LHCN-M2 (cell line): ENCODE data around the gene SPART. TPM values are rescaled to one million over a fixed set of nuclear protein-coding genes. Genes with fewer than 3 reads are reported as not detected.
"Not testable (repeated sequence)": the region's sequence is repeated elsewhere in the genome, so short reads cannot be mapped to it uniquely, and the experiment has no call there.

ENCODE experiments used
- DNase-seq: peaks from one replicate; pipeline ENCODE4 v3.0.0-alpha.2; 2012; ENCODE audit warnings: low read depth
- total RNA-seq: library from RNA; depleted of rRNA; stranded (reverse); fragments of >200 nt; gene quantifications from 2 replicates; pipeline ENCODE4 v1.2.3, GENCODE V29; 2014

Gene SPART
- total RNA-seq, 1 experiment from 2014 or later: 107 TPM

DNA sequence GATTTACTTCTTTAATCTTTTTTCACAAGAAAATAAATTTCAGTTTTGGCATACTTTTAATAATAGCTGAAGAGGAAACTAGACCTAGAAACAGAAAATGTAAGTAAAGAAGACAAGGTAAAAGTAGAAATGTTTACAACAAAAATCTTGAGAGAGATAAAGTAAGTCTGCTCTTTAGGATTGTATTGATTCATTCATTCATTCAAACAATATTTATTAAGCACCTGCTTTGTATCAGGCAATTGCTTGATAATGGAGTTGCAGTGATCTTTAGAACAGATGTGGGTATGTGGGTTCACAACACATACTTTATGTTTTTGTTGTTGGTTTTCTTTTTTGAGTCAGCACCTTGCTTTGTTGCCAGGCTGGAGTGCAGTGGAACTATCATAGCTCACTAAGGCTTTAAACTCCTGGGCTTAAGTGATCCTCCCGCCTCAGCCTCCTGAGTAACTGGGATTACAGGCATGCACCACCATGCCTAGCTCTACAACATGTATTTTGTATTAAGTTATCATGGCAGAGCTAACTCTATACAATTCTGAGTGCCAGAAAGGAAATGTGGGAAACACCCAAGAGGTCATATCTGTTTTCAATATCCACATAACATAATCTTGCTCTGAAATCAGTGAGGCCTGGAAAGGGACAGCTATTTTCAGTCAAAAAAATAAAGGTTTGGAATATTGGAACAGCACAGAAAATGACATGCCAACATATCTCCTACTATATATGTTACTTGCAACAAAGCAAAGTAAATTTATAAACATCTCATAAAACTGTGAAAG lies 8.8 kb upstream of the SPART start:
- no peak for DNase-seq

DNA sequence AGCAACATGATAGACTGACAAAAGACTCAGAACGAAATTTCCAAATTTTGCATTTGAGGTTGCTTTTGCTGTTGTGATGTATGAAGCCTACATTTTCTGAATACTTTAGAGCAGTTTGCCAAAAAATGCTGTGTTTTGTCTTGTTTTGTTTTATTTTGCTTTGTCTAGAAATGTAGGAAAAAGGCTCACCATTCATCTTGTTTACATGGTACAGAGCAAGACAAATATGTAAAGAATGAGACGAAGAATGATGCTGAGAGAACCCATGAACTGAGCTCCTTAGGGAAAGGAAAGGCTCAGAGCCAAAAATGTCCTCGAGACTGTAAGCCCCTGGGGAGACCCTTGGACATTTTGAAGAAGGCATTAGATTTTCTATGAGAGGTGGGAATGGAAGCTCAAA lies 6.8 kb upstream of the SPART start:
- DNase-seq: no peak

DNA sequence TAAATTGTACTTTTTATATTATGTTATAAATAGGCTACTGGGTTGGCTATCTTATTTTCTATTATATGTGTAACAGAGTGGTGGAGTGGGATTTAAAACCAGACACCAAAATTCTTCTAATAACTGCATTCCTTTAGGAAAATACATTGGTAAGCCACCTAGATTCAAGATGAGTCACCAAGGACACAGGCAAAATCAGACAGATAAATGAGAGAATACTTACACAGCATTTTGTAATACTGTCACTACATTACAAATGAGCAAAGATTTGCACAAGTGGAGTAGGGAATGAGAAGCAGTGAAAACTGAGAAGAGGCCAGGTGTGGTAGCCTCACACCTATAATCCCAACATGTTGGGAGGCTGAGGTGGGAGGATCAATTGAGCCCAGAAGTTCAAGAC lies 6.2 kb upstream of the SPART start:
- no peak for DNase-seq

DNA sequence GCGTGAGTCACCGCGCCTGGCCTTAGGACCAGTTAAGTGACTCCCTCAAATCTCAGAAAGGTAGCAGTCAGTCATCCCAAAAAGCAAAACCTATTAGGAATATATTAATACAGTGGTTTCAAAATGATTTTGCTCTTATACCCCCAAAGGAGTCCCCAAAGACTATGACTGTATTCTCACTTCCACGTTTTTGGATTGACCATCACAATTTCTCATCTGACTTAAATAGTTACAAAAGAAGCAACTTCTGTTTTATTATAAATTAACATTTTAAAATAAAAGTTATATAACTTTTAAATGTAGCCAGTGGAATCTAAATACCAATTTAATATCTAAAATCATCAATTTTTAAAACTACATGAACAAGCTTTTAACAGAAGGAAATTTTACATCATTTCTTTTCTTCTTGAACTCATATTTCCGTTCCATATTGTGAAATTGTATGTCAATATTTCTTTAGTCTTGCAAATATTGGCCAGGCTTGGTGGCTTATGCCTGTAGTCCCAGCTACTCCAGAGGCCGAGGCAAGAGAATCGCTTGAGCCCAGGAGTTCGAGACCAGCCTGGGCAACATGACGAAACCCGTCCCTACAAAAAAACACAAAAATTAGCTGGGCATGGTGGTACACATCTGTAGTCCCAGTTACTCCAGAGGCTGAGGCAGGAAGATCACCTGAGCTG lies 1.5 kb upstream of the SPART start:
- no peak for DNase-seq

- peak; percentile 82 for DNase-seq
These were observed 564 bp downstream of the SPART start for GRCh38 chr13:36345438-36346221.

DNA sequence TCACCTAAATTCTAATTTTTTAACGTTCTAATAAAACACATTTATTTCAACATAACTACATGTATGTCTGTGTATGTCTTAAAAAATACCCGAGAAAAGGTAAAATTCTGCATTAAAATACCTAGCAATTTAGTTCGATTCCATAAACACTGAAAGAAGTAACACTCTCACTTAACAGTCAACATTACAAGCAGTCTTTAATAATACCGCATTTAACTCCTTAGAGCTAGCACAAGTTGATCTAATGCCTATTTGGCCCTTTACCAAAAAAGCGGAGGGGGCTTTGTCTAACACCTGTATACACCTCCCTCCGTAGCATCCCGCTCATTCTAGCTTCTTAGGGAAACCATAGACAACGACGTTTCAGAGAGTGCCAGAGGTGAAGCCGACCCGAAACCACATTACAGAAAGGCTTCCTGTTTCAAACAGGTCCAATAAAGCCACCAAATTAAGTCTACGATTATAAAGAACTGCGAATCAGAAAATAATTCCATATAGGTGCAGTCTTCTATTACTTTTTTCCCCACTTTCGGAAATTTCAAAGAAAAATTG lies 1.2 kb downstream of the SPART start:
- no peak for DNase-seq

DNA sequence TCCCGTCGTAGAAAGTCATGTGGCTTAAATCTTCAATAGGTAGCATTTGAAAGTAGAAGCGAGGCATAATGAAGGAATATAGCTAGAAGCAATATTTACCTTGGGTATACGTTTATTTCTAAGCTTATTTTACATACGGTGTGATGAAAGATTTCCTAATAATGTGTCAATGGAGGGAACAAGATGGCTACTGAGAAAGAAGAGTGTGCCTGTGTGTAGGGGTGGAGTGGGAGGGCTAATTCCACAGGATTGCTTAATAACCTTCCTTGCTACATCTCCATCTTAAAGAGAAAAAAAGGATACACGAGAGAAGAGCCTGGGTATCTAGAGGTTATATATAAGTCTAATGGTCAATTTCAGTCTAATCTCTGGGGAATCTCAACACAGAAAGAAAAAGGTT lies 2.0 kb downstream of the SPART start:
- DNase-seq: peak; percentile 65

DNA sequence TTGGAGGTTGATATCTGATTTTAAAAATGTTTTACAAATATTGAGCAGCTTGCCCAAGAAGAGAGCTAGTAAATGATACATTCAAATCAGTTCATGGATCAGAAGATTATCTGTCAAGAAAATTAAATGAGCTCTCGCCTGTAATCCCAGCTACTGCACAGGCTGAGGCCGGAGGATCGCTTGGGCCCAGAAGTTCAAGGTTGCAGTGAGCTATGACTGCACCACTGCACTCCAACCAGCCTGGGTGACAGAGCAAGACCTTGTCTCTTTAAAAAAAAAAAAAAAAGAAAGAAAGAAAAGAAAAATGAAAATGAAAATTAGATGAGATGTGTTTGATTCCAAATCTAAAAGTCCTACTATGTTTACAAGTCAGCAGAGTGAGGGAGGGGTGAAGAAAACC lies 2.4 kb downstream of the SPART start:
- DNase-seq: no peak

GRCh38 chr13:36342715-36343114 lies 3.5 kb downstream of the SPART start:
- no peak for DNase-seq

- peak; percentile 45 for DNase-seq
These were observed 4.5 kb downstream of the SPART start for GRCh38 chr13:36341718-36342117.

GRCh38 chr13:36339600-36340155 lies 6.5 kb downstream of the SPART start:
- no peak for DNase-seq

DNA sequence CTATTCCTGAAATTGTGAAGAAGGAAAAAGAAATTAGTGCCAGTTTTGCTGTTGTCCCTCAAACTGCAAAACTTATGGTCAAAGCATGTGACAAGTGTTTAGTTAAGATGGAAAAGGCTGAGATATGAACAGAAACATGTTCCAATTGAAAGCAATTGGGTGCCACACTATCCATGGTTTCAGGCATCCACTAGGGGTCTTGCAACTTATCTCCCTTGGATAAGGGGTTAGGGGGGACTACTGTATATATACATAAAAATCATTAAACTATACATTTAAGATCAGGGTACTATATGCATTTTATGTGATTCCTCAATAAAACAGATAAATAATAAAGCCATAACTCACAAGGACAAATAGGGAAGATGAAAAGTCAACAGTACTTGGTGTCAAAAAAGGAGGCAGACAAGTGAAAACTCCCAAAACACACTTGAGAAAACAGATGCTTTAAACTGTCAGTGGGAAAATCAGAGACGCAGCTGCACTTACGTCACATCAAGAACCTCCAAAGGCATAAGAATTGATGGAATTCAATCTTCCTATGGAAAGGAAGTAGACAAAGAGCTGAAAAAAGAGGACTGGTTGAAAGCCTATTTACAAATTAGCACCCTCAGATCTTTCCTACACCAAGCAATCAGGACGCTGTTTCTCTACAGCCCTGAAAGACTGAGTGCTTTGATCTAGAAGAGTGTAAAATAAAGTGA lies 8.1 kb downstream of the SPART start:
- no peak for DNase-seq

DNA sequence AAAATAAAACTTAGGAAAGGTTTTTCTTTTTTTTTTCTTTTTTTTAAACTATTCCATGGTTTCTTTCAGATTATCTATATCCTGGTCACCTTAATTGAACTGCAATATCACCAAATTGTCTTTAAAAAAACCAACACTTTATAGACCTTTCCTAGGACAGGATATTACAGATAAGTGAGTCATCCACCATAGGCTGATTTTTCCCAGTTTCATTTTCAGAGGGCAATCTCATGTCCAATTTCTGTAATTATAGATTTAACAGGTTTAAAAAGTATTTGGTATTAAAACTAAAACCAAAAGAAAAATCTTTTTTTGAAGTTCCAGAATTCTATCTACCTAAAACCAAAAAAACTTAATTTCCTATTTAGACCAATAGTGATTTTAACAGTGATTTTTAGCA lies 13.2 kb downstream of the SPART start:
- peak; percentile 61 for DNase-seq

DNA sequence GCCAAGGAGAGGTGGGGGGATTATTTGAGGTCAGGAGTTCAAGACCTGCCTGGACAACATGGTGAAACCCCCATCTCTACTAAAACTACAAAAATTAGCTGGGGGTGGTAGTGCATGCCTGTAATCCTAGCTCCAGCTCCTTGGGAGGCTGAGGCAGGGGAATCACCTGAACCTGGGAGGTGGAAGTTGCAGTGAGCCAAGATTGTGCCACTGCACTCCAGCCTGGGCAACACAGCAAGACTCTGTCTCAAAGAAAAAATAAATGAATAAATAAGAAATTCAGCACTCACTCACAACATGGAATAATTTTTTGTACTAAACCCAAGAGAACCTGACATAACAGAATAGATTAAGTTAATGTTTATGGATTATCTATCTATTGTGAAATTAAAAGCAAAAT lies 13.9 kb downstream of the SPART start:
- DNase-seq: not testable (repeated sequence)

DNA sequence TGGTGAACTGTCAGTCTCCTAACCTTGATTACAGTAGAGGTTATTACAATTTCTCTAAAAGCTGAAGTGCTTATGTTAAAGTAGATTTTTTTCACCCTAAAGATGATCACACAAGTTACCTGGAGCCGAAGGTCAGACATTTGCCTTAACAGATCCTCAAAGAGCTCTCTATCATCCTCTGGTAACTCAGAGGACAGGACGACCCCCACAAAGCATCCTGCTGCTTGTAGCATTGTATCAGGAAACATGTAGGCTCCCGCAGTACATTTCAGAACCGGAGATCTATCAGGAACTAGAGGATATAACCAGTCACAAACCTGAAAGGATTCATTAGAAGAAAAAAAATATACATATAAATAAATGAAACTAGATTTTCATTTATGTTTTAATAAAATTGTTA lies 14.9 kb downstream of the SPART start:
- no peak for DNase-seq

DNA sequence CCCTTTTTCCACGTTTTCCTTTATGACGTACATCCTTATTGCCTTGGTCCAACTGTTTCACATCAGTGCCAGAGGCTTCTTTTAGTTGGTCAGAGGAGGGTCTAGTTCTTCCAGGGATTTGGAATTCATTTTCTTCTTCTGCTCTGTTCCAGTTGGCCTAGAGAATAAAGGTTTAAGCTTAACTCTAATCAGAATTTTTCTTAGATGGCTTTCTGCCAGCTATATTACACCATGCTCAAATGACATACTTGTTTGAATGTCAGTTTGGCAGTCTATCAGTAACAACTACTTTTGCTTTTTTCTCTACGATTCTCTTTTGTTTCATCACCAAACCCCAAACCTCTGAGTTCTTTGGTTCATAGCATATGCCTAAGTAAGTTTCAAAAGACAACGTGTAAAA lies 16.8 kb downstream of the SPART start:
- no peak for DNase-seq

DNA sequence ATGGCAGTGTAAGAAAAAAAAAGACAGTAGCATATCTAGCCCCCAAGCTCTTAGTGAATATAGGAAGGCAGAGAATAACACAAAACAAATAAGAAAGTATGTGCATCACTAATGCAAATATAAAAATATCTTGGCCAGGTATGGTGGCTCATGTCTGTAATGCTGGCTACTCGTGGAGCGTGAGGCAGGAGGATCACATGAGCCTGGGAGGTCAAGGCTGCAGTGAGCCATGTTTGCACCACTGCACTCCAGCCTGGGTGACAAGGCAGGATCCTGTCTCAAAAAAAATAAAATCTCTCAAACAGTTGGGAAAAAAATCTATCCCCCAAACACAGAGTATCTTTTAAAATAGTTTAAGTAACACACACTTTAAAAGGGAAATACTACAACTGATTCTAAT lies 17.4 kb downstream of the SPART start:
- no peak for DNase-seq

DNA sequence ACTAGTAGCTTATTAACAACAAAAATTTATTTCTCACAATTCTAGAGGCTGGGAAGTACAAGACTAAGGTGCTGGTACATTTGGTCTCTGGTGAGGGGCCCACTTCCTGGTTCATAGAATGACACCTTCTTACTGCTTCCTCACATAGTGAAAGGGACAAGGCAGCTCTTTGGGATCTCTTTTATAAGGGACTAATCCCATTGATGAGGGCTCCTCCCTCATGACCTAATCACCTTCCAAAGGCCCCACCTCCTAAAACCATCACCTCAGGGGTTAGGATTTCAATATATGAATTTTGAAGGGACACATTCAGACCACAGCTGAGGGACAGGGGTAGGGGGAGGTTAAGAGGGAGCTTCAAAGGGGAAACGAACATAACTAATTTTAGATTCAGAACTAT lies 20.3 kb downstream of the SPART start:
- no peak for DNase-seq

DNA sequence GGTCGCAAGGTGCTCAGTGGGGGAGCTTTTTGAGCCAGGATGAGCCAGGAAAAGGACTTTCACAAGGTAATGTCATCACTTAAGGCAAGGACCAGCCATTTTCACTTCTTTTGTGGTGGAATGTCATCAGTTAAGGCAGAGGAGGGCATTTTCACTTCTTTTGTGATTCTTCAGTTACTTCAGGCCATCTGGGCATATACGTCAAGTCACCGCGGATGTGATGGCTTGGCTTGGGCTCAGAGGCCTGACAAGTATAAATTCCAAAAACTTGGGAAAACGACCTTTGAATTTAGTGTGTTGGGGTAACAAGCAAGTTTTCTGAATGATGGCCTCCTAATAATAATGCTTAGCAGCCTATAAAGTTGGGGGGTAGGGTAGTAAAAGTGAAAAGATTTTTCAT lies 21.3 kb downstream of the SPART start:
- not testable (repeated sequence) for DNase-seq

DNA sequence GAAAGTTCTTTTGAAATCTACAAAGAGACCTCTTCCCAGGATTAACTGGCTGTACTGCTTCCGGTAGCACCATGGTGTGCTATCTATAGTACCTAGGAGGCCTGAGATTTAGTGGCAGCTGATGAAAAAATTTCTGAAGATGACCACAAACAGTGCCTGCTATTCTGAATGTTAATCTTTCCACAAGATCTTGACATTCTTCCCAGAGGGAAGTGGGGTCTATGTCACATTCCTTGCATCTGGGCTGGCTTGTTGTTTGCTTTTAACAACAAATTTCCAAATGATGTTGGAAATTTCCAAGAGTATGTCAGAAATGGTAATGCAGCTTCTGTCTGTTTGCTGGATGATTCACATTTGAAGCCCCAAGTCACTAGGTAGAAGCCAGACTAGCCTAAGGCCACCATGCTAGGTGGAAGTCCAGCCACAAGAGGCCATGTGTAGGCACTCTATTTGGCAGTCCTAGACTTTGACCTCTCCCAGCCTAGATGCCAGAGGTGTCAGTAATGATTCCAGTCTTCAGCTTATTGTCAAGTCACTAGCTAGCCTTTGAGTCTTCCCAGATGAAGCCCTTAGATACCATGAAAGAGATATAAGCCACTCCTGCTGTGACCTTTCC lies 22.1 kb downstream of the SPART start:
- peak; percentile 77 for DNase-seq

DNA sequence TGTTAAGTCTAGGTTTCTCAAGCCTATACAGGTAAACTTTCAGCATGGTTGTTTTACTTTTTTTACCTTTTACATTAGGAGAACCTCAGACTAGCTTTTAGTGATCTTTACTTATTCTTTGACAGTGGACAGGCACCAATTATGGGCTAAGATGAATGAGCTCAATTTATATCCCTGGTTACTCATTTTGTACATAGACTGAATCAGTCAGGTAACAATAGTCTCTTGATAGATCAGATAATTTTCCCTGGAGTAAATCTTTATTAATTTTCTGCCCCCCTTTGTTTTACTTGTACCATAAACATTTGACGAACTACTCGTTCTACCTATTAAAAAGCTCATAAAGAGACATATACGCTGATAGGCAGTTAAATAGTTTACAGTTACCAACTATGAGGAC lies 22.8 kb downstream of the SPART start:
- no peak for DNase-seq
